Cardiac muscle cell (in vitro differentiated cells and primary cell): ENCODE data around the gene CDH4. TPM values are rescaled to one million over a fixed set of nuclear protein-coding genes. Genes with fewer than 3 reads are reported as not detected.

Experiments used
- DNase-seq, 2 donors: peaks; one replicate each; pipeline versions ENCODE4 v3.0.0 to v3.0.0-alpha.2; 2010 to 2017; ENCODE audit warnings: low read depth in 1 of 2, low spot score in 1 of 2
- H3K27ac ChIP-seq: fragments of 200-600 bp; sonication (generic); 2 replicates; pipeline ENCODE4 v1.5.1; 2016
- H3K27me3 ChIP-seq: fragments of 200-600 bp; sonication (generic); 2 replicates; pipeline ENCODE4 v1.6.0; 2016; ENCODE audit warnings: control low read depth
- H3K36me3 ChIP-seq: fragments of 200-600 bp; sonication (generic); 2 replicates; pipeline ENCODE4 v1.5.1; 2016; ENCODE audit warnings: control low read depth
- H3K4me1 ChIP-seq: fragments of 200-600 bp; sonication (generic); 2 replicates; pipeline ENCODE4 v1.8.1; 2017; ENCODE audit warnings: low read depth, mild to moderate bottlenecking, mixed run types
- H3K4me3 ChIP-seq: fragments of 200-600 bp; sonication (generic); 2 replicates; pipeline ENCODE4 v1.5.1; 2016; ENCODE audit warnings: mild to moderate bottlenecking
- H3K9me3 ChIP-seq: fragments of 200-600 bp; sonication (generic); 2 replicates; pipeline ENCODE4 v1.5.1; 2017; ENCODE audit warnings: low read depth, mild to moderate bottlenecking, control low read depth
- CTCF ChIP-seq: IDR thresholded peaks from 2 replicates; pipeline ENCODE4 v1.5.1; 2012; ENCODE audit warnings: low read depth, mild to moderate bottlenecking, low read length
- polyA plus RNA-seq: library from polyadenylated mRNA; unstranded; fragments of >200 nt; fragmentation: Nextera tagmentation; extraction: Ambion mirVana; gene quantifications from 2 replicates; pipeline ENCODE4 v1.2.1, GENCODE V29; 2016
- total RNA-seq: library from RNA; depleted of rRNA; stranded (reverse); fragments of >200 nt; gene quantifications from 2 replicates; pipeline ENCODE4 v1.2.3, GENCODE V29; 2016

The CDH4 gene
- total and polyA plus RNA-seq, 2 experiments from 2014 or later: 0.43 to 0.80 TPM

DNA sequence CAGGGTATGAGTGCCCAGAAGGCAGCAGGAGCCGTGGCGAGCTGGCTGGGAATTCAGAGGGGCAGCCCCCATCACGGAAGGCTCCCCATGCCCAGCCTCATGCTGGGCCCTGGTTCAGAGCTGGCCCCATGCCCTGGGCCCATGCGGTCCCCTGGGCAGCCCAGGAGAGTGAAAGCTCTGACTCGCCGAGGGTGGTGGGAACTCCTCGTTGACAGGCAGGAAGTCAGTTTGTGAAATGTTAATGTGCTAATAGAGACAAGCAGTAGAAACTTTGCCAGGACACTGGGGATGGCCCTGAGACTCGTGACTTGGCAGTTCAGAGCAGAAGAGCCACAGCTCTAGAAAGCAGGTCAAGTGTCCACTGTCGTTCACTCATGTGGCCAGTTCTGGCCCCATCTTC lies 460.6 kb downstream of the CDH4 start:
- no peak for TF ChIP-seq CTCF
- H3K27ac ChIP-seq: no peak overlapping the region
- no peaks in the 10 kb centered on the region for H3K27me3 ChIP-seq
- DNase-seq: no peak
- H3K4me1 ChIP-seq: no peaks in the 10 kb centered on the region
- no peak overlapping the region for H3K4me3 ChIP-seq
- no peaks in the 10 kb centered on the region for H3K36me3 ChIP-seq
- no peaks in the 10 kb centered on the region for H3K9me3 ChIP-seq

GRCh38 chr20:61718361-61719005 lies 466.4 kb downstream of the CDH4 start:
- Histone ChIP-seq H3K36me3 (no peaks in the 10 kb centered on the region), H3K9me3 (no peaks in the 10 kb centered on the region), H3K27ac (no peak overlapping the region), H3K27me3 (no peaks in the 10 kb centered on the region), H3K4me3 (no peak overlapping the region), H3K4me1 (no peaks in the 10 kb centered on the region)
- no peak for DNase-seq
- TF ChIP-seq CTCF: no peak

DNA sequence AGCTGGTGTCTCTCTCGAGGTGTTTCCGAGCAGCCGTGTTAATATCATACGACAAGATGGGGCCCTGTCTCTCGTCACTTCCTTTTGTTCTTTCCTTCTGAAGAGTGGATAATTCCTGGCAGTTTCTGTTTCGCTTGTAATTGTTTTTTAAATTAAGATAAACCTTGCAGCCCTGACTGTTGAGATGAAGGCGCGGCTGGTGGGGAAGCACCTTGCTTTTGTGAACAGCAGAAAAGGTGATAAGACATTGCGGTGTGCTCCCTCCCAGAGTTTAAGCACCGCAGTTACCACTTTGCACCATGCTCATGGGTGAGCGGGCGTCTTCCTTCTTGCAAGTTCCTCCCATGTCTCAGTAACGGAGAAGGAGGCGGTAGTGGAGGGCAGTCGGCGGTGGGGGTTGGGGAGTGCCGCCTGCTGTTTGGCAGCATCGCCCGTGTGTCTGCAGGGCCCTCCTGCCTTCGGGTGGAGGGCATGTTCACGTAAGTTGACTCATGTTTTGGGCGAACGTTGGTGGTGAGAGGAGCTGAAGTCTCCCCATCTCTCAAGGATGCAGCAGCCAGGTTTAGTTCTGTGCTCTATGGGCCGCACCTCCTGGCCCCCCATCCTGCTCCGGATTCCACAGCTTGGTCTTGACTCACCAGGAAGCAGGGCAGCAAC lies 467.8 kb downstream of the CDH4 start:
- H3K36me3 ChIP-seq: no peaks in the 10 kb centered on the region
- no peak overlapping the region for H3K27ac ChIP-seq
- no peak overlapping the region for H3K4me3 ChIP-seq
- H3K27me3 ChIP-seq: no peaks in the 10 kb centered on the region
- TF ChIP-seq CTCF: no peak
- no peaks in the 10 kb centered on the region for H3K4me1 ChIP-seq
- no peak for DNase-seq
- H3K9me3 ChIP-seq: no peaks in the 10 kb centered on the region

- Histone ChIP-seq H3K4me3 (no peak overlapping the region), H3K36me3 (no peaks in the 10 kb centered on the region), H3K4me1 (no peaks in the 10 kb centered on the region), H3K27me3 (no peaks in the 10 kb centered on the region), H3K9me3 (no peaks in the 10 kb centered on the region), H3K27ac (no peak overlapping the region)
- no peak for TF ChIP-seq CTCF
- DNase-seq: no peak
These were observed 468.3 kb downstream of the CDH4 start for GRCh38 chr20:61720348-61720696.

- H3K4me3 ChIP-seq: no peak overlapping the region
- no peaks in the 10 kb centered on the region for H3K4me1 ChIP-seq
- H3K27ac ChIP-seq: no peak overlapping the region
- TF ChIP-seq CTCF: no peak
- peak in 1 of 2 donors; percentile 78 for DNase-seq
- H3K9me3 ChIP-seq: no peaks in the 10 kb centered on the region
- no peaks in the 10 kb centered on the region for H3K36me3 ChIP-seq
- H3K27me3 ChIP-seq: no peaks in the 10 kb centered on the region
These were observed 470.2 kb downstream of the CDH4 start for GRCh38 chr20:61722146-61722678.
